Stimulated activated CD8-positive, alpha-beta memory T cell treated with anti-CD3 and anti-CD28 coated beads, Interleukin-12 subunit alpha, Interleukin-12 subunit beta, amount 100 ng/mL, for 4 hours (primary cell): ENCODE data around the gene UGT1A4.
"Not testable (repeated sequence)": the region's sequence is repeated elsewhere in the genome, so short reads cannot be mapped to it uniquely, and the experiment has no call there.

Experiments used
- DNase-seq: peaks from one replicate; pipeline ENCODE4 v3.0.0-alpha.2; 2020; ENCODE audit warnings: low read depth

Gene UGT1A4

GRCh38 chr2:233700028-233700635 is 18.4 kb upstream of the UGT1A4 start:
- DNase-seq, result no peak

DNA sequence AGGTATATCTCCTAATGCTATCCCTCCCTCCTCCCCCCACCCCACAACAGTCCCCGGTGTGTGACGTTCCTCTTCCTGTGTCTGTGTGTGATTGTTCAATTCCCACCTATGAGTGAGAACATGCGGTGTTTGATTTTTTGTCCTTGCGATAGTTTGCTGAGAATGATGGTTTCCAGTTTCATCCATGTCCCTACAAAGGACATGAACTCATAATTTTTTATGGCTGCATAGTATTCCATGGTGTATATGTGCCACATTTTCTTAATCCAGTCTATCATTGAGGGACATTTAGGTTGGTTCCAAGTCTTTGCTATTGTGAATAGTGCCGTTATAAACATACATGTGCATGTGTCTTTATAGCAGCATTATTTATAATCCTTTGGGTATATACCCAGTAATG is 17.7 kb upstream of the UGT1A4 start:
- DNase-seq, result not testable (repeated sequence)

- no peak for DNase-seq
Observed at GRCh38 chr2:233702238-233702637, 16.3 kb upstream of the UGT1A4 start.

- no peak for DNase-seq
Observed at GRCh38 chr2:233705911-233706506, 12.5 kb upstream of the UGT1A4 start.

GRCh38 chr2:233706720-233707119 is 11.8 kb upstream of the UGT1A4 start:
- DNase-seq, result no peak

GRCh38 chr2:233707940-233708644 is 10.4 kb upstream of the UGT1A4 start:
- no peak for DNase-seq

GRCh38 chr2:233708942-233709341 is 9.6 kb upstream of the UGT1A4 start:
- no peak for DNase-seq

DNA sequence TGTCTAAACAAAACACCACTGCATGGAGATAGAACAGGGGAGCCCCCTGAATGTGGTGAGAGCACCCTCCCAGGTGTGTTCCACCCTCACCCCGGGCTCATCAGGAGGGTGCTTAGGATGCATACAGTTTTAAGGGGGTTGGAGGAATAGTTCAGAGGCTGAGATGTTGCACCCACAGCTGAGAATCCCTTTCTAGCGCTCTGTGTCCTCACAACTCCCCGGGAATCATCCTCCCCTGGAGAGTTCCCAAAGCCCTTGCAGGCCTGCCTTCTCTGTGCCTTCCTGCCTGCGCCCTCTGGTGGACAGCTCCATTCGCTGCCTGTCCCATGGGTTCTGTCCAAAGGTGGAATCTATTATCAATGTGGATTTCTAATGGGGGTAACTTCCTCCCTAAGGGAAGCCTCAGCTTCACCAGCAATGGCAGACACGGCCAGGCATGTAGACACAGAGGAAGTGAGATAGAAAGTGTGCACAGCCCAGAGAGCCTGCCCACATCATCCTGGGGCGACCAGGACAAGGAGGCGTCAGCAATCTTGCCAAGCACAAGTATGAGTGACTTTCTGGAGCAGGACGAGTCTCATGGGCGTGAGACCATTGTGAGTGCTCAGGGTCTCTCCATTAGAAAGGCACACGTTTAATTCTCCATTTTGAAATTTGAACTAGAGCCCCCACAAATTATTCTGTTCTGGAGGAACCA is 7.1 kb upstream of the UGT1A4 start:
- DNase-seq, result peak; percentile 17

DNA sequence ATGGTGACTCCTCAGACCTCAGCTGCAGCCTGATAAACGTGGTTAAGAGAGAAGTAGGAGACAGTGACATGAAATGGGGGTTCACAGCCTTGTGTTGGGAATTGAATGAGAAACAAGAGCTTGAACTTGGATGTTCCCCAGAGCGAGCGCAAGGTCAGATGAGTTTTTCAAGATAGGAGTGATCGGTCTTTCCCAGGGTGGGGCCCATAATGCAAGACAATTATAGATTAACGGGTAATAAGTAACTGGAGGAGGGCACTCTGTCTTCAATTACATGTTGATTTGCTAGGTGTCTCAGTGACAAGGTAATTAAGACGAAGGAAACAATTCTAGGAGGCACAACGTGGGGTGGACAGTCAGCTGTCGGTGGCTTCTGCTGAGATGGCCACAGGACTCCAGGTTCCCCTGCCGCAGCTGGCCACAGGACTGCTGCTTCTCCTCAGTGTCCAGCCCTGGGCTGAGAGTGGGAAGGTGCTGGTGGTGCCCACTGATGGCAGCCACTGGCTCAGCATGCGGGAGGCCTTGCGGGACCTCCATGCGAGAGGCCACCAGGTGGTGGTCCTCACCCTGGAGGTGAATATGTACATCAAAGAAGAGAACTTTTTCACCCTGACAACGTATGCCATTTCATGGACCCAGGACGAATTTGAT is 5.8 kb upstream of the UGT1A4 start, which contains the start of gene UGT1A5:
Gene UGT1A5, plus strand, starts transcription at position 297 of the 651 bp plus-strand sequence. Its CDS starts 85 bp downstream, at position 382.
- DNase-seq, result no peak

DNA sequence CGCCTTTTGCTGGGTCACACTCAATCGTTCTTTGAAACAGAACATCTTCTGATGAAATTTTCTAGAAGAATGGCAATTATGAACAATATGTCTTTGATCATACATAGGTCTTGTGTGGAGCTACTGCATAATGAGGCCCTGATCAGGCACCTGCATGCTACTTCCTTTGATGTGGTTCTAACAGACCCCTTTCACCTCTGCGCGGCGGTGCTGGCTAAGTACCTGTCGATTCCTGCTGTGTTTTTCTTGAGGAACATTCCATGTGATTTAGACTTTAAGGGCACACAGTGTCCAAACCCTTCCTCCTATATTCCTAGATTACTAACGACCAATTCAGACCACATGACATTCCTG is 5.3 kb upstream of the UGT1A4 start:
- DNase-seq, result no peak

GRCh38 chr2:233714121-233714520 is 4.4 kb upstream of the UGT1A4 start:
- DNase-seq, result no peak

DNA sequence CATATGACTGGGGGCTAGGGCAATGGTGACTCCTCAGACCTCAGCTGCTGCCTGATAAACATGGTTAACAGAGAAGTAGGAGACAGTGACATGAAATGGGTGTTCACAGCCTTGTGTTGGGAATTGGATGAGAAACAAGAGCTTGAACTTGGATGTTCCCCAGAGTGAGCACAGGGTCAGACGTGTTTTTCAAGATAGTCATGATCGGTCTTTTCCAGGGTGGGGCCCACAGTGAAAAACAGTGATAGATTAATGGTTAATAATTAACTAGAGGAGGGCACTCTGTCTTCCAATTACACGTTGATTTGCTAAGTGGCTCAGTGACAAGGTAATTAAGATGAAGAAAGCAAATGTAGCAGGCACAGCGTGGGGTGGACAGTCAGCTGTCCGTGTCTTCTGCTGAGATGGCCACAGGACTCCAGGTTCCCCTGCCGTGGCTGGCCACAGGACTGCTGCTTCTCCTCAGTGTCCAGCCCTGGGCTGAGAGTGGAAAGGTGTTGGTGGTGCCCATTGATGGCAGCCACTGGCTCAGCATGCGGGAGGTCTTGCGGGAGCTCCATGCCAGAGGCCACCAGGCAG is 10.3 kb downstream of the UGT1A4 start, which contains the start of gene UGT1A3:
Gene UGT1A3, plus strand, starts transcription at position 320 of the 579 bp plus-strand sequence. Its CDS starts 85 bp downstream, at position 405.
- no peak for DNase-seq

- not testable (repeated sequence) for DNase-seq
Observed at GRCh38 chr2:233736868-233737653, 18.5 kb downstream of the UGT1A4 start.

DNA sequence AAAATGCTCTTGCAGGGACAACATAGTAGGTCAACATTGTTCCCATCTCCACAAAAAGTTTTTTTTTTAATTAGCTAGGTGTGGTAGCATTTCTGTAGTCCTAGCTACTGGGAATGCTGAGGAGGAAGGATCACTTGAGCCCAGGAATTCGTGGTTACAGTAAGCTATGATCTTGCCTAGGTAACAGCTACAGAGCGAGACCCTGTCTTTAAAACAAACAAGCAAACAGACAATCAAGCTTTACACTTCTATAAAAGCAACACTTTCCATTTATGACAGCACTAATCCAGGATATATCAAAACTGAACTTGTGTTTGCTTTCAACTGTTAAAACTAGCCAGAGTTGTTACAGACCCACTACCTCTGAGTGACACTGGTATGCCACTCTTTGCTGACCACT is 22.3 kb downstream of the UGT1A4 start:
- no peak for DNase-seq

GRCh38 chr2:233743464-233744259 is 25.1 kb downstream of the UGT1A4 start:
- DNase-seq, result no peak

- DNase-seq, result no peak
Observed at GRCh38 chr2:233745073-233745755, 26.7 kb downstream of the UGT1A4 start.

DNA sequence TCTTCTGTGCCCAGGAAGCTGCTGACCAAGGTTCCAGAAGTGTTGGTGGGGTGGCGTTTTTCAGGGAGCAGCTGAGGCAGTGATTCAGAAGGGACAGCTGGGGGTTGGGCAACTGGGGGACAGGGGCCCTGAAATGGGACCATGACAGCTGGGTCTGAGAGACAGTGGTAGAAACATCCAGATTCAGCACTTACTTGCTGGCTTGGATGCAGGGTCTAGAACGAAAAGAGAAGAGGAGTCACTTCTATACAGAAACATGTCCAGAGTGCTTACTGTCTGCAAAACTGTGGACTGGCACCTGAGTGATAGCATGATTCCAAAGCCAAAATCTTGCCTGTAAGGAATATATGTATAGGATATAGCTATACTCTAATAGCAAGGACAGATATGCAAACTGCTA is 27.3 kb downstream of the UGT1A4 start:
- not testable (repeated sequence) for DNase-seq

GRCh38 chr2:233746475-233747282 is 28.1 kb downstream of the UGT1A4 start:
- no peak for DNase-seq

GRCh38 chr2:233747283-233747544 is 28.7 kb downstream of the UGT1A4 start:
- DNase-seq, result no peak
